ENCODE data around the gene FAM184A. TPM values are rescaled to one million over a fixed set of nuclear protein-coding genes. Genes with fewer than 3 reads are reported as not detected.

FAM184A gene
- total RNA-seq, 1 experiment from 2014 or later: 1.3 TPM

DNA sequence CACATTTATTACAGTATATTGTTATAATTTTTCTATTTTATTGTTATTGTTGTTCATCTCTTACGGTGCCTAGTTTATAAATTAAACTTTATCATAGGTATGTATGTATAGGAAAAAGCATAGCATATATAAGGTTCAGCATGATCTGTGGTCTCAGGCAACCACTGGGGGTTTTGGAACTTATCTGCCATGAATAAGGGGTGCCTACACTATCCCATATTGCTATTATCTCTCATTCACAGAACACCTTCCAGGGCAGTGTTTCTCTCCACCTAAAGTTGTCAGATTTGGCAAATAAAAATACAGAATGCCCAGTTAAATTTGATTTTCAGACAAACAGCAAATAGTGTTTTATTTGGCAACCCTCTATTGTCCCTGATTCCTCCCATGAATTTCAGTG lies 35.5 kb upstream of the FAM184A start:
- no peaks in the 10 kb centered on the region for H3K9me3 Mint-ChIP-seq (ENCODE audit: unreplicated experiment)
- intact Hi-C loops (cut with micrococcal nuclease): no loop called here
- no peak overlapping the region for H3K4me3 Mint-ChIP-seq (ENCODE audit: unreplicated experiment)
- no peak overlapping the region for H3K27ac Mint-ChIP-seq (ENCODE audit: low read depth, unreplicated experiment)
- H3K4me1 Mint-ChIP-seq (ENCODE audit: insufficient read depth, unreplicated experiment): no peaks in the 10 kb centered on the region
- no peak for DNase-seq (ENCODE audit: unreplicated experiment)
- no peaks in the 10 kb centered on the region for H3K27me3 Mint-ChIP-seq (ENCODE audit: insufficient read depth, unreplicated experiment)
- POLR2A ChIA-PET: interaction anchor here (1.4 kb wide), 1 partner anchor 17 kb away, joined by 3 read pairs; no protein-coding TSS in a partner anchor
- H3K36me3 Mint-ChIP-seq (ENCODE audit: insufficient read depth, unreplicated experiment): no peaks in the 10 kb centered on the region
- TF ChIP-seq, protein P1, sequence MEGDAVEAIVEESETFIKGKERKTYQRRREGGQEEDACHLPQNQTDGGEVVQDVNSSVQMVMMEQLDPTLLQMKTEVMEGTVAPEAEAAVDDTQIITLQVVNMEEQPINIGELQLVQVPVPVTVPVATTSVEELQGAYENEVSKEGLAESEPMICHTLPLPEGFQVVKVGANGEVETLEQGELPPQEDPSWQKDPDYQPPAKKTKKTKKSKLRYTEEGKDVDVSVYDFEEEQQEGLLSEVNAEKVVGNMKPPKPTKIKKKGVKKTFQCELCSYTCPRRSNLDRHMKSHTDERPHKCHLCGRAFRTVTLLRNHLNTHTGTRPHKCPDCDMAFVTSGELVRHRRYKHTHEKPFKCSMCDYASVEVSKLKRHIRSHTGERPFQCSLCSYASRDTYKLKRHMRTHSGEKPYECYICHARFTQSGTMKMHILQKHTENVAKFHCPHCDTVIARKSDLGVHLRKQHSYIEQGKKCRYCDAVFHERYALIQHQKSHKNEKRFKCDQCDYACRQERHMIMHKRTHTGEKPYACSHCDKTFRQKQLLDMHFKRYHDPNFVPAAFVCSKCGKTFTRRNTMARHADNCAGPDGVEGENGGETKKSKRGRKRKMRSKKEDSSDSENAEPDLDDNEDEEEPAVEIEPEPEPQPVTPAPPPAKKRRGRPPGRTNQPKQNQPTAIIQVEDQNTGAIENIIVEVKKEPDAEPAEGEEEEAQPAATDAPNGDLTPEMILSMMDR (IDR thresholded peaks at IDR 0.05; ENCODE audit: unreplicated experiment): no peak
- CTCF ChIA-PET: interaction anchor here (0.6 to 13.7 kb wide), 4 partner anchors 15 to 889 kb away, joined by 3 to 420 read pairs (median 4); no protein-coding TSS in a partner anchor
- no TSS peak for BruUV-seq (replicated peaks)

DNA sequence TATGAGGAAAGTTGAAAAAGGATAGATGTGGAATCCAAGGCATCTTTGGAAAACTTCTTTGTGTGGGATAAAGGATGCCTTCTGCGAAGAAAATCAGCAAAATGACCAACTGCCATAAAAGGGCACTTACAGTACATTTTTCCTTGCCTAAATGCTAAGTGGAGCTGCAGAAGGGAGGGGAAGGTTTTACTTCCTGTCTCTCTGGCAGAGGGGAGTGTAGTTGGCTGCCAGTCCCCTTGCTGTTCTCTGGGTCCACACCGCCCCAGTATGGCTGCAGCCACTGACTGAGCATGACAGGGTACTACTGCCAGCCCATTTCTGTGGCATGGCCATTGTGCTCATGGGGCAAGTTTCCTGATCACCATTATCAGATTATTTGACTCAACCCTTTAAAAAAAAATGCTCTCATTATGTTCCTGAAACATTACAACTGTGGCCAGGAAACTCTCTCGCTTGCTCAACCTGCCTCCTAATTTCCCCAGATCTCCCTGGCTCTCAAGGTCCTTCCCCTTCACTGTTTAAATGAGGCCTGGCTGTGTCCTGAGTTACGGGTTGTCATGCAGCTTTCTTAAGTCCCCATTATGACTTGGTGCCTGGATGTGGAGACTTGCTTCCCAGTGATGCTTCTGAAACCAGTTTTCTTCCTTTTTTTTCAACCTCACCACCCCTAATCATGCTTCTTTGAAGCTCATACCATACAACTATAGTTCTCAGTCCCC lies 34.5 kb upstream of the FAM184A start:
- Mint-ChIP-seq H3K27ac (ENCODE audit: low read depth, unreplicated experiment) (no peak overlapping the region), H3K27me3 (ENCODE audit: insufficient read depth, unreplicated experiment) (no peaks in the 10 kb centered on the region), H3K9me3 (ENCODE audit: unreplicated experiment) (no peaks in the 10 kb centered on the region), H3K4me1 (ENCODE audit: insufficient read depth, unreplicated experiment) (no peaks in the 10 kb centered on the region), H3K4me3 (ENCODE audit: unreplicated experiment) (no peak overlapping the region), H3K36me3 (ENCODE audit: insufficient read depth, unreplicated experiment) (no peaks in the 10 kb centered on the region)
- TF ChIP-seq, protein P1 (IDR thresholded peaks at IDR 0.05; ENCODE audit: unreplicated experiment): no peak
- intact Hi-C loops (cut with micrococcal nuclease): no loop called here
- CTCF ChIA-PET: interaction anchor here (0.5 to 13.7 kb wide), 5 partner anchors 14 to 312 kb away, joined by 3 to 420 read pairs (median 3); no protein-coding TSS in a partner anchor
- no TSS peak for BruUV-seq (replicated peaks)
- DNase-seq (ENCODE audit: unreplicated experiment): no peak
- POLR2A ChIA-PET: no interaction called here

DNA sequence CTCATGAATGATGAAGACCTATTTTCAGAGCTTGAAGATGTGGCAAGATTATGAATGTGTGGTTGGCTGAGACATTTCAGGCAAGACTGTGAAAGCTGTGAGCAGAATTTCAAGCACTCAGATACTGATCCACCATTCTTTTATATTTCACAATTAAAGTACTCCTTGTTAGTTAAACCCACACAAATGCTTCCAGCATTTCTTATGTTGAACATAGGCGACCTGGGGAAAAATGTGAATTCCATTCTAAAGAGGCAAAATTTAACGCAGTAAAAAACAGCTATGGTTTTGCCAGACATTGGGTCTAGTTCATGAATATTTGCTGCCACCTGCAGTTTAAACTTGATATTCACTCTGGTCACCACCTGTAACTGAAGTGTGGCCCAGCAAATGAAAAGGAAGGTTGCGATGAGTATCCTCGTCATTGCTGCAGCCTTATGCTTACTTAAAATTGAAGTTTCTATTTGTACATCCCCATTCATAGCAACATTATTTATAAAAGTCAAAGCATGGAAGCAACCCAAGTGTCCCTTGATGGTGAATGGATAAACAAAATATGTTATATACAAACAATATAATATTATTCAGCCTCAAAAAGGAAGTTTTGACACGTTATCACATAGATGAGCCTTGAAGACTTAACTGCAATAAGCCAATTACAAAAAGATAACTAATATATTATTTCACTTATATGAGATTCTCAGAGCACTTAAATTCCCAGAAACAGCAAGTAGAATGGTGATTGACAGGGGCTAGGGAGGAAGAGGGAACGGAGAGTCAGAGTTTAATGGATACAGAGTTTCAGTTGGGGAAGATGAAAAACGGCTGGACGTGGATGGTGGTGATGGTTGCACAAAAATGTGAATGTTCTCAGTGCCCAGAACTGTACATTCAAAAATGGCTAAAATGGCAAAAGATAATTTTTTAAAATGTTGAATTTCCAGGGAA lies 32.4 kb upstream of the FAM184A start:
- Mint-ChIP-seq H3K36me3 (ENCODE audit: insufficient read depth, unreplicated experiment) (no peaks in the 10 kb centered on the region), H3K4me1 (ENCODE audit: insufficient read depth, unreplicated experiment) (no peaks in the 10 kb centered on the region), H3K4me3 (ENCODE audit: unreplicated experiment) (no peak overlapping the region), H3K27me3 (ENCODE audit: insufficient read depth, unreplicated experiment) (no peaks in the 10 kb centered on the region), H3K27ac (ENCODE audit: low read depth, unreplicated experiment) (no peak overlapping the region), H3K9me3 (ENCODE audit: unreplicated experiment) (no peaks in the 10 kb centered on the region)
- intact Hi-C loops (cut with micrococcal nuclease): loop anchor here (1.0 to 2.0 kb wide), 3 partner anchors 143 to 826 kb away; no protein-coding TSS in a partner anchor
- ChIA-PET POLR2A (interaction anchor here (0.7 to 2.8 kb wide), 9 partner anchors 12 to 147 kb away, joined by 3 to 16 read pairs (median 4); partner anchors contain the start of gene FAM184A), CTCF (interaction anchor here (0.5 to 13.7 kb wide), 48 partner anchors 8 to 1715 kb away, joined by 3 to 420 read pairs (median 4); partner anchors contain the start of gene FAM184A)
- peak; percentile 68 for DNase-seq (ENCODE audit: unreplicated experiment)
- TF ChIP-seq, protein P1 (IDR thresholded peaks at IDR 0.05; ENCODE audit: unreplicated experiment): peak; percentile 56
- BruUV-seq (replicated peaks): no TSS peak

Data from MCF 10A (cell line).